Fibroblast of pulmonary artery (primary cell): ENCODE results near the gene MTR.

Source experiments
- DNase-seq: peaks from one replicate; pipeline ENCODE4 v3.0.0-alpha.2; 2010; ENCODE audit warnings: low read depth
- H3K4me3 ChIP-seq: replicated peaks from 2 replicates; pipeline ENCODE4 v1.5.1; 2011; ENCODE audit warnings: low read depth, mild to moderate bottlenecking, control low read depth, low read length, moderate library complexity
- CTCF ChIP-seq: IDR thresholded peaks from 2 replicates; pipeline ENCODE4 v1.5.1; 2011; ENCODE audit warnings: mild to moderate bottlenecking, control low read depth, low read length, inconsistent platforms; ENCODE audit errors: missing control alignments

MTR gene

GRCh38 chr1:236810018-236810417 is 14.9 kb downstream of the MTR start:
- TF ChIP-seq CTCF: no peak
- H3K4me3 ChIP-seq: no peak overlapping the region
- no peak for DNase-seq

- no peak overlapping the region for H3K4me3 ChIP-seq
- TF ChIP-seq CTCF: no peak
- DNase-seq: no peak
Measured at GRCh38 chr1:236812334-236813030, 17.4 kb downstream of the MTR start.

GRCh38 chr1:236815941-236816340 is 20.8 kb downstream of the MTR start:
- TF ChIP-seq CTCF: no peak
- no peak overlapping the region for H3K4me3 ChIP-seq
- DNase-seq: no peak

- TF ChIP-seq CTCF: no peak
- DNase-seq: no peak
Measured at GRCh38 chr1:236819856-236820255, 24.8 kb downstream of the MTR start.

GRCh38 chr1:236821091-236821627 is 26.1 kb downstream of the MTR start:
- no peak overlapping the region for H3K4me3 ChIP-seq
- TF ChIP-seq CTCF: no peak
- no peak for DNase-seq

More at GRCh38 chr1:236819856-236820255, 24.8 kb downstream of the MTR start:
- H3K4me3 ChIP-seq: no peak overlapping the region

- no peak for DNase-seq
- no peak overlapping the region for H3K4me3 ChIP-seq
- TF ChIP-seq CTCF: no peak
Measured at GRCh38 chr1:236823559-236823958, 28.5 kb downstream of the MTR start.

- TF ChIP-seq CTCF: no peak
- H3K4me3 ChIP-seq: no peak overlapping the region
- no peak for DNase-seq
Measured at GRCh38 chr1:236829085-236829484, 34.0 kb downstream of the MTR start.
